Bronchial epithelial cell (primary cell): ENCODE data around the gene ODAD2. TPM values are rescaled to one million over a fixed set of nuclear protein-coding genes. Genes with fewer than 3 reads are reported as not detected.

Source experiments
- DNase-seq: peaks from one replicate; pipeline ENCODE4 v3.0.0-alpha.2; 2010; ENCODE audit warnings: low read depth
- FAIRE-seq: peaks from 2 replicates; lab custom pipeline; 2011; peaks lifted over from hg19 to GRCh38; lab: Jason Lieb, UNC
- H3K27me3 ChIP-seq: 2 replicates; pipeline ENCODE4 v1.5.1; 2011; ENCODE audit warnings: low read length; ENCODE audit not compliant: control insufficient read depth, insufficient read depth
- H3K36me3 ChIP-seq: 2 replicates; pipeline ENCODE4 v1.5.1; 2011; ENCODE audit warnings: low read length; ENCODE audit not compliant: control insufficient read depth, insufficient read depth
- H3K4me3 ChIP-seq: 2 replicates; pipeline ENCODE4 v1.5.1; 2011; ENCODE audit warnings: mild to moderate bottlenecking, low read depth, low read length, control low read depth
- total RNA-seq: library from RNA; depleted of rRNA; stranded (reverse); fragments of >200 nt; gene quantifications from 2 replicates; pipeline ENCODE4 v1.2.1, GENCODE V29; 2014
- TF ChIP-seq, protein P1 (sequence below): IDR thresholded peaks from 2 replicates; pipeline ENCODE4 v1.5.1; 2011; ENCODE audit warnings: mild to moderate bottlenecking, moderate library complexity, low read length, control low read depth, inconsistent platforms; ENCODE audit not compliant: insufficient read depth, severe bottlenecking

The ODAD2 gene
- total RNA-seq, 1 donor from 2014 or later = not detected

DNA sequence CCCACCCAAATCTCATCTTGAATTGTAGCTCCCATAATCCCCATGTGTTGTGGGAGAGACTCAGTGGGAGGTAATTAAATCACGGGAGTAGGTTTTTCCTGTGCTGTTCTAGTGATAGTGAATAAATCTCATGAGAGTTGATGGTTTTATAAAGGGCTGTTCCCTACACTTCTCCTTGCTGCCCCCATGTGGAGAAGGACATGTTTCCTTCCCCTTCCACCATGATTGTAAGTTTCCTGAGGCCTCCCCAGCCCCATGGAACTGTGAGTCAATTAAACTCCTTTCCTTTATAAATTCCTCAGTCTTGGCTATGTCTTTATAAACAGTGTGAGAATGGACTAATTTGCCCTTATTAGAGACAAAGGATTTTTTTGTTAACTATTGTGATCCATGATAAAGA is 204.7 kb downstream of the ODAD2 start:
- DNase-seq (peak; percentile 5), FAIRE-seq (no peak)
- TF ChIP-seq, protein P1, sequence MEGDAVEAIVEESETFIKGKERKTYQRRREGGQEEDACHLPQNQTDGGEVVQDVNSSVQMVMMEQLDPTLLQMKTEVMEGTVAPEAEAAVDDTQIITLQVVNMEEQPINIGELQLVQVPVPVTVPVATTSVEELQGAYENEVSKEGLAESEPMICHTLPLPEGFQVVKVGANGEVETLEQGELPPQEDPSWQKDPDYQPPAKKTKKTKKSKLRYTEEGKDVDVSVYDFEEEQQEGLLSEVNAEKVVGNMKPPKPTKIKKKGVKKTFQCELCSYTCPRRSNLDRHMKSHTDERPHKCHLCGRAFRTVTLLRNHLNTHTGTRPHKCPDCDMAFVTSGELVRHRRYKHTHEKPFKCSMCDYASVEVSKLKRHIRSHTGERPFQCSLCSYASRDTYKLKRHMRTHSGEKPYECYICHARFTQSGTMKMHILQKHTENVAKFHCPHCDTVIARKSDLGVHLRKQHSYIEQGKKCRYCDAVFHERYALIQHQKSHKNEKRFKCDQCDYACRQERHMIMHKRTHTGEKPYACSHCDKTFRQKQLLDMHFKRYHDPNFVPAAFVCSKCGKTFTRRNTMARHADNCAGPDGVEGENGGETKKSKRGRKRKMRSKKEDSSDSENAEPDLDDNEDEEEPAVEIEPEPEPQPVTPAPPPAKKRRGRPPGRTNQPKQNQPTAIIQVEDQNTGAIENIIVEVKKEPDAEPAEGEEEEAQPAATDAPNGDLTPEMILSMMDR = peak; percentile 22

DNA sequence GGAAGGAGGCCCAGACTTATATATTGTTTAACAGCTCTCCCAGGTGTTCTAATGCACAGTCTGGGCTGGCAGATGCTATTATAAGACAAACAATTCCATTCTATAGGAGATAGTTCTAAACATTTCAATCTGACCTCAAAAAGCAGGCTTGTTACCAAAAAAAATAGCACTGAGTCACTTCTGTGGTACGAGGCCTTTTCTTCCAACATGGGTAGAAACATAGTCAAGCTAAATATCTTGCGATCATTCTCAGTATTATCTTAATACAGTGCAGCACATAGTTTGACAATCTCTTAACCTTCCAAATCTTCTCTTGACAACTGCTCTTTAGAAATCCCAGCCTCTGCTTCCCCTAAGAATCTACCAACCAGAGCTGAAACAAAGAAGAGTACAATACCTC is 206.7 kb downstream of the ODAD2 start:
- no peaks in the 10 kb centered on the region for H3K36me3 ChIP-seq
- no peaks in the 10 kb centered on the region for H3K27me3 ChIP-seq
- H3K4me3 ChIP-seq = no peak overlapping the region
- TF ChIP-seq, protein P1 = no peak
- no peak for FAIRE-seq
- DNase-seq = no peak

More for the DNA sequence above, 204.7 kb downstream of the ODAD2 start:
- H3K27me3 ChIP-seq = no peaks in the 10 kb centered on the region
- no peak overlapping the region for H3K4me3 ChIP-seq
- H3K36me3 ChIP-seq = no peaks in the 10 kb centered on the region

DNA sequence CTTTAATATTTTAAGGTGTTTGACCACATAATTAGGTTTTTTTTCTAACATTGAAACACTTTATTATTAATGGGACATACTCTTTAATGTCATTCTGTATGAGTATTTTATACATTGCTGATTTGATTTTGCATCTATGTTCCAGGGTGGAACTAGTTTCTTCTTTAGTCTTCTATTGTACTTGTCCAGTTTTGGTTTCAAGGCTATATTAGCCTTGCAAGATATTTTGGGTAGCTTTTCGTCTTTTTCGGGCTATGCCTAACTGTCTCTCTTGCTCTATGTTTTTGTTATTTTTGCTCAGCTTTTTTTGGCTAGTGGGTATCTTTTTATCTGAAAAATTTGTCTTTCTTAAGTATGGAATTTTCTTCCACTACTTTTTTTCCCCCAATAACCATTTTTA is 214.6 kb downstream of the ODAD2 start:
- FAIRE-seq (no peak), DNase-seq (no peak)
- H3K36me3 ChIP-seq = no peaks in the 10 kb centered on the region
- TF ChIP-seq, protein P1 = no peak
- no peak overlapping the region for H3K4me3 ChIP-seq
- H3K27me3 ChIP-seq = no peaks in the 10 kb centered on the region

DNA sequence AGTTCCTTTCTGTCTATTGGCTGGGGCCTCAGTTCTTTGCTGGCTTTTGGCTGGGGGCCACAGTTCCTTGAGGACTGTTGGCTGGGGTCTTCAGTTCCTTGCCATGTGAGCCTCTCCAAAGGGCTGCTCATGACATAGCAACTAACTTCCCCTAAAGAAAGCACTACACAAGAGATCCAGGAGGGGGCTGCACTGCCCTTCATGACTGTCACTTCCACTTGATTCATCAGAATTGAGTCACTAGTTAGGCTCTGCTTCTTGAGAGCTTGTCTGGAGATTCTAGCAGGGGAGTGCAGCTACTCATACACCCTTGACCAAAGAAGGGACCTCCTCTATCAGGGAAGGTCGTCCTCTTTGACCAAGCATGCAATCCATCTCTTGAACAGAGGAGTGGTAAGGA is 215.2 kb downstream of the ODAD2 start:
- peak; percentile 49 for DNase-seq
- H3K36me3 ChIP-seq = no peaks in the 10 kb centered on the region
- TF ChIP-seq, protein P1 = no peak
- H3K4me3 ChIP-seq = no peak overlapping the region
- H3K27me3 ChIP-seq = no peaks in the 10 kb centered on the region
- no peak for FAIRE-seq

DNA sequence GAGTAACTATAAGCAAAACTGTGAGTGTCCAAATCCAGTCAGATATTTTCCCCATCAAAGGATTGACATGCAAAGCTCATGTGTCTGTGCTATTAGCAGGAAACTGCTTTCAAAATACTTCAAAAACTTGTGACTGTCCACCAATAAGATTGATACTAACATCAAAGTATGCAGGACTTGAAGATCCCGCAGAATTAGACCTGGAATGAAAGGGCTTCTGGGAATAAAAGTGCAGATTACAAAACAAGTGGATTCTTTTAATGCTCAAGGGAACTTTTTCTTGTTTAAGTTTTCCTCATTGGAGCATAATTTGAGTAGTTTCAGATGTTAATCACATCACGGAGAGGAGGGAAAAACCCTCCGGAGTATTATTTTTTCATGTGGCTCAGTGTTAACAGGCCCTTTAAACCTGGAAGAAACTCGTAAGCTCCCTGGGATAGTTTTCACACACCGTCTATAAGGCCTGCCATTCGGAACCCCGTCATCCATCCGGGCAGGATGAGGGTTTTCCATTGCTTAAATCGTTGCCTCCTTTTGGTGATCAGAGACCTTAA is 219.3 kb downstream of the ODAD2 start:
- no peaks in the 10 kb centered on the region for H3K36me3 ChIP-seq
- no peak overlapping the region for H3K4me3 ChIP-seq
- no peaks in the 10 kb centered on the region for H3K27me3 ChIP-seq
- TF ChIP-seq, protein P1 = no peak
- FAIRE-seq (no peak), DNase-seq (no peak)

DNA sequence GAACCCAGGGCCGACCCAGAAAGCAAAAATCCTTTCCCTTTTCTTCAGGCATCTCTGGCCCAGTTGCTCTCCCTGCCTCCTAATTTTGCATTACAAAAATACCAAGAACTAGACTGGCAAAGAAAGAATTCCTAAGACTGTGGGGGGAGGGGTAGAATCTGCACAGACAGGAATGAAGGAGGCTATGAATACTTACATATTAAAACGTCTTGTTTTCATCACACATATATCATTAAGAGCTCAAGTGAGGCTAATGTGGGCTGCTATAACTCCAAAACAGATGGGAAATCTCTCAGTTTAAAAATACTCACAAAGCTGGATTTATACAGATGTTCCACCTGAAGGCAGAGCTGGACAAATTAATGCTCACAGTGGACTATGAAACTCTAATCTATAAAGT is 224.0 kb downstream of the ODAD2 start:
- Histone ChIP-seq H3K36me3 (no peaks in the 10 kb centered on the region), H3K4me3 (no peak overlapping the region), H3K27me3 (no peaks in the 10 kb centered on the region)
- TF ChIP-seq, protein P1 = no peak
- FAIRE-seq (no peak), DNase-seq (no peak)
